ENCODE measurements around the gene HIRA.
"Not testable (repeated sequence)": the region's sequence is repeated elsewhere in the genome, so short reads cannot be mapped to it uniquely, and the experiment has no call there.

The HIRA gene

GRCh38 chr22:19394274-19395050 lies 37.1 kb downstream of the HIRA start:
- no peak overlapping the region for H3K4me3 ChIP-seq
- no peak overlapping the region for H3K27ac ChIP-seq

GRCh38 chr22:19393704-19394103 lies 37.8 kb downstream of the HIRA start:
- Histone ChIP-seq H3K4me3 (no peak overlapping the region), H3K27ac (no peak overlapping the region)

- Histone ChIP-seq H3K27ac (no peak overlapping the region), H3K4me3 (no peak overlapping the region)
Measured at GRCh38 chr22:19387575-19387974, 44.0 kb downstream of the HIRA start.

GRCh38 chr22:19387038-19387437 lies 44.5 kb downstream of the HIRA start:
- no peak overlapping the region for H3K4me3 ChIP-seq
- no peak overlapping the region for H3K27ac ChIP-seq

- H3K27ac ChIP-seq = no peak overlapping the region
- H3K4me3 ChIP-seq = no peak overlapping the region
Measured at GRCh38 chr22:19386248-19386647, 45.3 kb downstream of the HIRA start.

- Histone ChIP-seq H3K27ac (no peak overlapping the region), H3K4me3 (no peak overlapping the region)
Measured at GRCh38 chr22:19385221-19385906, 46.2 kb downstream of the HIRA start.

DNA sequence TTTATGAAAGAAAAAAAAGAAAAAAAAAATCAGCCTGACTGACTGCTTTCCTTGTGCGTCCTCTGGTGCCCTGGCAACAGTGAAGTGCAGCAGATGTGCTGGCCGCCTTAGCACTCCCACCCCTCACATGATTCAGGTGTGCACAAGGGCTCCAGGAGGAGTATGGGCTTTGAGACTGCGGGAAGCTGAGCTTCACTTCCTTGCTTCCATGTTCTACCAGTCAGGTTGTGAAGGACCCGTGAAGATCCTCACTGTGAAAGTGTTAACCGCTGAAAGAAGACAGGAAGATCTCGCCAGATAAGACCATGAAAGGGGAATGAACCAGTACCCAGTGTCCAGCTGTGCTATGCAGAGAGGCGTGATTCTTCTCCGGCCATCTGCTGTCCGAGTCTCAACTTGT lies 48.2 kb downstream of the HIRA start:
- Histone ChIP-seq H3K27ac (no peak overlapping the region), H3K4me3 (no peak overlapping the region)

- H3K27ac ChIP-seq = no peak overlapping the region
- H3K4me3 ChIP-seq = no peak overlapping the region
Measured at GRCh38 chr22:19382240-19382639, 49.3 kb downstream of the HIRA start.

GRCh38 chr22:19378344-19378674 lies 53.2 kb downstream of the HIRA start:
- H3K4me3 ChIP-seq = no peak overlapping the region
- H3K27ac ChIP-seq = no peak overlapping the region

DNA sequence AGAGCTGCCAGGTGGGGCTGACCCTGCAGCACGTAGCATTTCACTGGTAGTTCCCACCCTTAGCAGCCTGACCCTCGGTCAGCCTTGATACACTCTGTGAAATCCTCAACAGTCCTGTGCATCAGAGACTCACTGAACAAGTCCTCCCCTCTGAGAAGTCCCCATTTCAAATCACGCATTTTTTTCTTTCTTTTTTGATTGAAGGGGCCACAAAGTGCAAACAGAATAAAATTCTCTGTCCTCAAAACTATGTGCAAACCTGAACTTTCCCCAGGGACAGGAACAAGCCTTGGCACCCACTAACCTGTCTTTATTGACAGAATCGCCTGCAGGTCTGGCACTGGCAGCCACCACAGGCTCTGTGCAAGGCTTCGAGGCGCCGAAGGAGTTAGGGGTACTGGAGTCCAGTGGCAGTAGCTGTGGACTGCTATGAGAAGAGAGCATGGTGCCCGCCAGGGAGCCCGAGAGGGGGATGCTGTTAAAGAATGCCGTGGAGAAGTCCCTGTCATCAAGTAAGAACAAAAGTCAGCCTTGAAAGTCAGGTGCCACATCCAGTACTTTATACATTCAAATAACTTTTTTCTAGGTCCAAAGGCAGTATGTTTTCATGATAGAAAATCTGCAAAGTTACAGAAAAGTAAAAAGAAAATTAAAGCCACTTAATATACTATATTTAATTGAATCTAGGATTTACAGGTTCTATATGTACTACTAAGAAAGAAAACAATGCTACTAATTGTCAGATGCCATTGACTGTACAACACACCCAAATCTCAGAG lies 53.8 kb downstream of the HIRA start:
- no peak overlapping the region for H3K27ac ChIP-seq
- no peak overlapping the region for H3K4me3 ChIP-seq

DNA sequence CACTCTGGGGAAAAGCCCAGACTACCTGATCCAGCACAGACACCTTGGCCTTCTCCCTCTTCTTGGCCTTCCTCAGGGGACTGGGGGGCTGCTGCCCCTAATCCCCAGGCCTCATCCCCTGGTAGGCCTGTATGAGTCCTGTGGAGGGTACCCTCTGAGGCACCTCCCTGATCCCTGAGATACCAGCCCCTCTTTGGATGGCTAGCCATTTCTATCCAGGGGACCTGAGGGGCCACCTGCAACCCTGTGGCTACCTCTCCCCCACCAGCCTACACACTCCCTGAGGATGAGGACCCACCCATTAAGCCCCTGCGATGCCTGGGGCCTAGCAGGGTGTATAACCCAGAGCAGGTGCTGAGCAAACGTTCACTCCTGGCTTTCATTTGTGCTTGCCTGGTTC lies 54.6 kb downstream of the HIRA start:
- H3K4me3 ChIP-seq = no peak overlapping the region
- H3K27ac ChIP-seq = no peak overlapping the region

DNA sequence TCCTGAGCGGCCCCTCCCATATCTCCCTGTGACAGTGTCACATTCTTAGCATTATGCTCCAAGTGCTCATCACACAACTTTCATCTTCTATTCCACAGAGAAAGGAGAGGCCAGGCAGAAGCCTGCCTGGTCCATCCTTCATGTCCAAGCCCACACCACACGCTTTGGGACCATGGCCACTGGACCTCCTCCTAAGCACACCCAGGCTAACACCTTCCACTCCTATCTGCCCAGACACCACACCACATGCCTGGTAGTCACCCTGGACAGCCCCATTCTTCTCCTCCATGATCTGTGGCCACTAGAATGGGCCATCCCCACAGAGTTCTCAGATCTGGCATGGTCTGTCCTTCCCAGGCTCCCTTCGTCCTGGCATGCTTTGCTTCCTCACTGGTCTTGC lies 55.3 kb downstream of the HIRA start:
- no peak overlapping the region for H3K4me3 ChIP-seq
- H3K27ac ChIP-seq = no peak overlapping the region

DNA sequence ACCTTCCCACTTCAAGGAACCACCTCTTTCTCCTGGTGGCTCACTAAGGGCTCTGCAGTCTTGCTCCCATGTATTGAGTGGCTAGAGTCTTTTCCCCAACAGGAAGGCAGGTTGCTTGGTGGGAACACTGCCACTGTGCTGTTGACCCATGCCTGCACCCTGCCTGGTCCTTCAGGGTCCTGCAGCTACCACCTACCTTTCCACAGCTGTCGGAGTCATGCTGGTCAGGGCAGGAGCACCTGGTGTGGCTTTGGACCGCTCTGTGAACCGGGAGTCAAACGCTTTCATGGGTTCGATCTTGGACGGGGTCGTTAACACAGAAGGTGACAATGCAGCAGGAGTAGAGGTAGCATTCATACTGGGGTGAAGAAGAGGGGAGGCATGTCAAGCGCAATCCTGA lies 56.1 kb downstream of the HIRA start:
- Histone ChIP-seq H3K27ac (no peak overlapping the region), H3K4me3 (no peak overlapping the region)

GRCh38 chr22:19374410-19374809 lies 57.1 kb downstream of the HIRA start:
- Histone ChIP-seq H3K27ac (no peak overlapping the region), H3K4me3 (no peak overlapping the region)

- Histone ChIP-seq H3K27ac (no peak overlapping the region), H3K4me3 (no peak overlapping the region)
Measured at GRCh38 chr22:19373450-19373849, 58.1 kb downstream of the HIRA start.

DNA sequence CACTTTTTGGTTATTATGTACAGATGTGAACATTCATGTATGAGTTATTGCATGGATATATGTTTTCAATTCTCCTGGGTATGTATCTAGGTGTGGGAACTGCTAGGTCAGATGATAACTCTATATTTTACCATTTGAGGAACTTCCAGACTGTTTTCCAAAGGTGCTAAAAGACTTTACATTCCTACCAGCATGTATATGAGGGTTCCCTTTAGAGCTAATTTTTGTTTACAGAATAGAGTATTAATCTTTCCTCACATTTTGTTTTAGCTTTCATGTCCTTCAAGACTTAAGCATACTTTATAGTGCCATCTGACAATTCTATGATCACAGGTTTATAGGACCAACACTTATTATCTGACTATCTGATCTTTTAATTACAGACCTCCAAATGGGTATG lies 59.6 kb downstream of the HIRA start:
- H3K27ac ChIP-seq = no peak overlapping the region
- H3K4me3 ChIP-seq = no peak overlapping the region

- H3K4me3 ChIP-seq = no peak overlapping the region
- no peak overlapping the region for H3K27ac ChIP-seq
Measured at GRCh38 chr22:19368876-19369275, 62.7 kb downstream of the HIRA start.

GRCh38 chr22:19367763-19368367 lies 63.7 kb downstream of the HIRA start:
- Histone ChIP-seq H3K27ac (no peak overlapping the region), H3K4me3 (no peak overlapping the region)

GRCh38 chr22:19363541-19363940 lies 68.0 kb downstream of the HIRA start:
- H3K4me3 ChIP-seq, H3K27ac ChIP-seq: not testable (repeated sequence)

- Histone ChIP-seq H3K27ac (peak overlapping the region in 1 of 21 experiments; percentile 79), H3K4me3 (no peak overlapping the region)
Measured at GRCh38 chr22:19361501-19362103, 69.9 kb downstream of the HIRA start.
